GM23248 (cell line): ENCODE results near the gene SPRR2F. TPM values are rescaled to one million over a fixed set of nuclear protein-coding genes. Genes with fewer than 3 reads are reported as not detected.

Experiments
- DNase-seq: peaks from one replicate; pipeline ENCODE4 v3.0.0-alpha.2; 2015
- H2AFZ ChIP-seq: fragments of 200-600 bp; sonication (generic); 2 replicates; pipeline ENCODE4 v1.6.1; 2016; ENCODE audit warnings: antibody characterized with exemption
- H3F3A ChIP-seq: fragments of 200-600 bp; sonication (generic); 2 replicates; pipeline ENCODE4 v1.6.1; 2016; ENCODE audit warnings: mild to moderate bottlenecking, antibody characterized with exemption, mixed run types; ENCODE audit not compliant: insufficient read depth
- H3K27ac ChIP-seq: fragments of 200-600 bp; sonication (generic); 2 replicates; pipeline ENCODE4 v1.5.1; 2016; ENCODE audit warnings: mild to moderate bottlenecking
- H3K27me3 ChIP-seq: fragments of 200-600 bp; sonication (generic); replicated peaks from 2 replicates; pipeline ENCODE4 v1.6.1; 2016; ENCODE audit warnings: mild to moderate bottlenecking; ENCODE audit not compliant: insufficient read depth
- H3K36me3 ChIP-seq: fragments of 200-600 bp; sonication (generic); 2 replicates; pipeline ENCODE4 v1.6.1; 2016; ENCODE audit warnings: low read depth, mild to moderate bottlenecking
- H3K4me1 ChIP-seq: fragments of 200-600 bp; sonication (generic); 2 replicates; pipeline ENCODE4 v1.6.1; 2016; ENCODE audit warnings: mild to moderate bottlenecking; ENCODE audit not compliant: insufficient read depth
- H3K4me2 ChIP-seq: fragments of 200-600 bp; sonication (generic); one replicate; pipeline ENCODE4 v1.6.1; 2016; ENCODE audit warnings: mild to moderate bottlenecking; ENCODE audit not compliant: unreplicated experiment
- H3K4me3 ChIP-seq: fragments of 200-600 bp; sonication (generic); 2 replicates; pipeline ENCODE4 v1.5.1; 2016; ENCODE audit warnings: mild to moderate bottlenecking
- H3K79me2 ChIP-seq: fragments of 200-600 bp; sonication (generic); 2 replicates; pipeline ENCODE4 v1.6.1; 2016; ENCODE audit warnings: mild to moderate bottlenecking; ENCODE audit not compliant: insufficient read depth
- H3K9ac ChIP-seq: fragments of 200-600 bp; sonication (generic); 2 replicates; pipeline ENCODE4 v1.6.1; 2016; ENCODE audit warnings: mild to moderate bottlenecking
- H3K9me2 ChIP-seq: fragments of 200-600 bp; sonication (generic); 2 replicates; pipeline ENCODE4 v1.6.1; 2016; ENCODE audit warnings: mixed run types, mild to moderate bottlenecking, moderate library complexity; ENCODE audit not compliant: insufficient read depth
- H3K9me3 ChIP-seq: fragments of 200-600 bp; sonication (generic); one replicate; pipeline ENCODE4 v1.6.1; 2017; ENCODE audit warnings: low read depth
- H4K20me1 ChIP-seq: fragments of 200-600 bp; sonication (generic); 2 replicates; pipeline ENCODE4 v1.6.0; 2016; ENCODE audit not compliant: insufficient read depth
- EZH2 ChIP-seq: fragments of 200-600 bp; sonication (generic); IDR thresholded peaks from 2 replicates; pipeline ENCODE4 v1.6.1; 2018; ENCODE audit warnings: antibody characterized with exemption, mild to moderate bottlenecking; ENCODE audit not compliant: insufficient read depth, poor library complexity, severe bottlenecking
- EZH2phosphoT487 ChIP-seq: fragments of 200-600 bp; sonication (generic); IDR thresholded peaks from 2 replicates; pipeline ENCODE4 v1.6.1; 2018; ENCODE audit warnings: antibody characterized with exemption, moderate library complexity, mild to moderate bottlenecking, low read depth; ENCODE audit not compliant: insufficient read depth
- WGBS, 2 experiments: methylation state at CpG; one replicate each; pipeline ENCODE4 v1.1.6; 2015 to 2017; ENCODE audit warnings: low lambda C conversion rate in 2 of 2, low coverage in 1 of 2; ENCODE audit errors: missing lambda C conversion rate in 2 of 2; 5-methylcytosine and 5-hydroxymethylcytosine counted together
- in situ Hi-C: fragments of 300-500 bp; cut with MboI; formaldehyde crosslinking; loops from 2 replicates; pipeline ENCODE4 v1.15.0; 2020
- polyA plus RNA-seq: library from polyadenylated mRNA; unstranded; fragments of >200 nt; fragmentation: Nextera tagmentation; extraction: Ambion mirVana; gene quantifications from 2 replicates; pipeline ENCODE4 v1.2.1, GENCODE V29; 2016
- total RNA-seq: library from RNA; depleted of rRNA; stranded (reverse); fragments of >200 nt; shearing (Covaris generic); gene quantifications from 2 replicates; pipeline ENCODE4 v1.2.3, GENCODE V29; 2014

The SPRR2F gene
- total and polyA plus RNA-seq, 2 experiments from 2014 or later = not detected

DNA sequence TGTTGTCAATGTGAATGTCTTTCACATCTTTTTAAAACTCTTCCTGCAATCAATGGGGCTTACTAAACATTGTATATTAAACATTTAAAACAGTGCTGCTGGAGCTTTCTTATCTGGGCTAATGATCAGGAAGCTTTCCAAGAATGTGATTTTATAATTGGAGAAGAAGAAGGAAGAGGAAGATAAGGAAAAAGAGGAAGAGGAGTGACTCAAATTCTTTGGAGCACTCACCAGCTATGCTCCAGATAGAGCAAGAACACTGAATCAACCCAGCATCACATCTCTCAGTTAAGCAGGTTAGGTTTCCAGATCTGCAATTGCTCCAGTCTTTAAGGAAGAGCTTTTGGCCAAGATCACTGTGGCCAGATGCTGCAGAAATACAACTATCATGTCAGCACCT is 17.6 kb downstream of the SPRR2F start:
- H3K4me2 ChIP-seq = no peak overlapping the region
- no peak for TF ChIP-seq EZH2
- TF ChIP-seq EZH2phosphoT487 = no peak
- in situ Hi-C loops = no loop called here

DNA sequence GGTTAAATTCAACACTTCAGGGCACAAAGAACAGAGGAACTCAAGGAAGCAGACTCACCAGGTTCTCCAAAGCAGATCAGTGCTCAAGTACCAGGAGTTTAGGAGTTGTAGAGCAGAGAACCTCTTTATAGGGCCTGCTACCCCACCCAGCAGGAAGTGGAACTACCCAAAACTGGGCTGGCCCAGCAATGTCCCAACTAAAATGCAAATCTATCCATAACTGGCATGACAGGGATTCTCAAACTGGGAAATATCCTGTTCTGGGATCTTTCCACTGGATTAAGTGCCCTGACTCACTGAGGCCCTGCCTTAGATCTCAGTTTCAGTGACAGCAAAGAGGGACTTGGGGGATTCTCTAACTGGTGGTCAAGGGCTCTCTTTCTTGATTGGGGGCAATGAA is 18.9 kb downstream of the SPRR2F start, which contains the start of gene SPRR2E:
Gene SPRR2E (minus strand): TSS at position 101 of the 400 bp plus-strand sequence. CDS start 775 bp downstream, outside the sequence.
- Histone ChIP-seq H3K4me2 (no peak within 1 kb of the TSS), H4K20me1 (no peaks in the 10 kb centered on the region), H3K36me3 (no peaks in the 10 kb centered on the region), H3K9me2 (no peaks in the 10 kb centered on the region), H3K9me3 (no peaks in the 10 kb centered on the region), H3K79me2 (no peaks in the 10 kb centered on the region), H3F3A (no peaks in the 10 kb centered on the region), H3K9ac (no peak within 1 kb of the TSS), H3K27ac (no peak within 1 kb of the TSS), H3K27me3 (no peaks in the 10 kb centered on the region), H3K4me1 (no peaks in the 10 kb centered on the region), H2AFZ (no peak within 1 kb of the TSS), H3K4me3 (no peak within 1 kb of the TSS)
- in situ Hi-C loops = no loop called here
- TF ChIP-seq EZH2phosphoT487 (no peak), EZH2 (no peak)
- no peak for DNase-seq

More for the DNA sequence above, 17.6 kb downstream of the SPRR2F start:
- H3K9me3 ChIP-seq = no peaks in the 10 kb centered on the region
- no peak for DNase-seq
- 0 out of 2 replicates have a peak, but pooled peaks cover 12% of the 10 kb centered on the region for H3K4me1 ChIP-seq
- no peaks in the 10 kb centered on the region for H3K27me3 ChIP-seq
- H3K4me3 ChIP-seq = no peak overlapping the region
- H3K9ac ChIP-seq = no peak overlapping the region
- no peaks in the 10 kb centered on the region for H3K79me2 ChIP-seq
- H3K27ac ChIP-seq = no peak overlapping the region
- no peaks in the 10 kb centered on the region for H4K20me1 ChIP-seq
- H3K36me3 ChIP-seq = no peaks in the 10 kb centered on the region
- H3F3A ChIP-seq = no peaks in the 10 kb centered on the region
- no peak overlapping the region for H2AFZ ChIP-seq
- no peaks in the 10 kb centered on the region for H3K9me2 ChIP-seq

GRCh38 chr1:153087652-153088051 is 25.7 kb downstream of the SPRR2F start:
- Histone ChIP-seq H4K20me1 (no peaks in the 10 kb centered on the region), H3K27ac (no peak overlapping the region), H3K36me3 (no peaks in the 10 kb centered on the region), H3K9me3 (no peaks in the 10 kb centered on the region), H3K9ac (no peak overlapping the region), H3K4me3 (no peak overlapping the region), H3K9me2 (no peaks in the 10 kb centered on the region), H3K4me1 (no peaks in the 10 kb centered on the region), H3K79me2 (no peaks in the 10 kb centered on the region), H2AFZ (no peak overlapping the region), H3K4me2 (no peak overlapping the region), H3K27me3 (no peaks in the 10 kb centered on the region), H3F3A (no peaks in the 10 kb centered on the region)
- in situ Hi-C loops = no loop called here
- whole genome bisulfite sequencing, 2 experiments = 20 to 34% methylated on average over 1 of the region's 1 CpG
- DNase-seq = no peak
- no peak for TF ChIP-seq EZH2phosphoT487
- no peak for TF ChIP-seq EZH2

DNA sequence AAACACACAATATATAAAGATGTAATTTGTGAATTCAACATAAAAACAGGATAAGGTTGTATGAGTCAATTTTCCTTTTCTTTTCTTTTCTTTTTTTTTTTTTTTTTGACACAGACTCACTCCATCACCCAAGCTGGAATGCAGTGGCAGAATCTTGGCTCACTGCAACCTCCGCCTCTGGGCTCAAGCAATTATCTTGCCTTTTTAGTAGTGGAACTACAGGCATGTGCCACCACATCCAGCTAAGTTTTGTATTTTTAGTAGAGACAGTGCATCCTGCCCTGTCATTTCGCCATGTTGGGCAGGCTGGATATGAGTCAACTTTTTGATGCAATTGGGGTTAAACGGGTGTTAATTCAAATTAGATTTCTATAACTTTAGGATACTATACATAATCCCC is 31.6 kb downstream of the SPRR2F start:
- TF ChIP-seq EZH2phosphoT487 = no peak
- TF ChIP-seq EZH2 = no peak
- Histone ChIP-seq H3K4me3 (no peak overlapping the region), H3K4me1 (no peaks in the 10 kb centered on the region), H3K36me3 (no peaks in the 10 kb centered on the region), H3K27me3 (no peaks in the 10 kb centered on the region), H3K27ac (no peak overlapping the region), H3K9me3 (no peaks in the 10 kb centered on the region), H3K9me2 (no peaks in the 10 kb centered on the region), H4K20me1 (no peaks in the 10 kb centered on the region), H3K79me2 (no peaks in the 10 kb centered on the region), H3F3A (no peaks in the 10 kb centered on the region), H2AFZ (no peak overlapping the region), H3K9ac (no peak overlapping the region), H3K4me2 (no peak overlapping the region)
- 29 to 32% methylated on average over 3 of the region's 3 CpGs for WGBS, 2 experiments
- in situ Hi-C loops = no loop called here
- no peak for DNase-seq
